ENCODE results near the gene HDGFL2. TPM values are rescaled to one million over a fixed set of nuclear protein-coding genes. Genes with fewer than 3 reads are reported as not detected.

The HDGFL2 gene
- total RNA-seq, 1 experiment from 2014 or later: 108 TPM

DNA sequence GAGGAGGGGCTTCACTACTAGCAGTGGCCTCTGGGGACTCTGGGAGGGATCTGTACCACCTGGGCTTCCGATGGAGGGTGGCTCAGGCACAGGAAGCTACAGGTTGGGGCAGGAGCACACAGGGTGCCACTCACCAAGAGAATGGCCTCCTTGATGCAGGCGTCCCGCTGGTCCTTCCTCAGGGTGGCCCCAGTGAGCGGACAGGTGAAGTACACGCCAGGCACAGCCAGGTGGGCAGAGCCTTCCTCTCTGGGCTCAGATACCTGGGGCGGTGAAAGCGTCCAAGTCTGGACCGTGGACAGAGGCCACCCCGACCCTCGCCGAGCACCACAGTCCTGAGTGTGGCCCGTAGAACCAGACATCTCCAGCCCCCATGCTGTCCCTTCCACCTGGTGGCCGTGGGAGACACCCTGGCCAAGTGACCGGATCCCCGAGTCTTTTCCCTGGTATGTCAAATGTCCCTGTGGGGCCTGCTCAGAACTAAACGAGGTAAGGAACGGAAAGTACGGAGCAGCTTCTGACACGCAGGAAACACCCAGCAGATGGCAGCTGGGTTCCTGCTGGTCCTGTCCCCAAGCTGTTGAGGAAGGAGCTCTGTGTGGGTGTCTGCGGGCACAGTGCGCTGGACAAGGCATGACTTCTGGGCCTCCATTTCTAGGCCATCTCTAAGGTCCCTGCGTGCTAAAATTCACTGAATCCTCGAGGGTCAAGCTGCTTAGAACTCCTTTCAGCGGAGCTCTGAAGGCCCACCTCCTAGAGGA is 19.7 kb upstream of the HDGFL2 start:
- Histone ChIP-seq H3K56ac (ENCODE audit: insufficient read length, low read depth, low read length) (no peak overlapping the region), H2BK5ac (ENCODE audit: insufficient read length, low read length) (no peak overlapping the region), H3K4ac (ENCODE audit: low read depth, low read length) (no peak overlapping the region), H3K79me1 (ENCODE audit: insufficient read depth, low read depth, low read length, poor library complexity, severe bottlenecking) (no peaks in the 10 kb centered on the region), H3K9ac (ENCODE audit: extremely low read depth, insufficient read length, low read length) (no peak overlapping the region), H3K4me2 (ENCODE audit: insufficient read depth, insufficient read length, low read length) (no peak overlapping the region), H2BK20ac (ENCODE audit: low read depth, low read length, poor library complexity, severe bottlenecking) (no peak overlapping the region), H4K91ac (ENCODE audit: insufficient read length, low read depth, low read length) (no peak overlapping the region), H3K27ac (ENCODE audit: insufficient read length, low read depth, low read length) (no peak overlapping the region), H3T11ph (ENCODE audit: low read length) (no peak overlapping the region), H3K23ac (ENCODE audit: insufficient read length, low read depth, low read length) (no peak overlapping the region), H4K8ac (replicated peaks; ENCODE audit: insufficient read length, low read depth, low read length) (no peak overlapping the region), H2AFZ (ENCODE audit: low read length) (no peak overlapping the region), H2BK15ac (ENCODE audit: low read depth, low read length) (no peak overlapping the region), H2AK5ac (ENCODE audit: insufficient read length, low read length) (no peak overlapping the region), H4K5ac (ENCODE audit: insufficient read length, low read depth, low read length) (no peak overlapping the region), H3K4me1 (ENCODE audit: insufficient read depth, low read length) (no peaks in the 10 kb centered on the region), H3K79me2 (ENCODE audit: insufficient read depth, low read length) (no peaks in the 10 kb centered on the region; the same call in 1 of the 2 replicates), H3K23me2 (ENCODE audit: insufficient read length, low read depth, low read length, poor library complexity, severe bottlenecking) (peaks cover 6% of the 10 kb centered on the region), H3K14ac (ENCODE audit: insufficient read depth, low read length) (no peak overlapping the region), H3K18ac (ENCODE audit: insufficient read length, low read depth, low read length) (no peak overlapping the region), H2BK12ac (ENCODE audit: insufficient read length, low read depth, low read length) (no peak overlapping the region), H3K27me3 (ENCODE audit: insufficient read depth, low read length) (no peaks in the 10 kb centered on the region), H4K20me1 (ENCODE audit: control insufficient read depth, insufficient read depth, insufficient read length) (peaks cover 4% of the 10 kb centered on the region), H3K9me3 (ENCODE audit: control insufficient read depth, low read depth, low read length) (no peaks in the 10 kb centered on the region), H2BK120ac (ENCODE audit: low read depth, low read length, poor library complexity, severe bottlenecking) (no peak overlapping the region)
- Mint-ChIP-seq H3K36me3 (ENCODE audit: insufficient read depth in 1 of 3, low read depth in 3 of 3) (peaks cover 15 to 45% (median 28%) of the 10 kb centered on the region in 3 experiments; a peak in 6 of 7 replicates), H3K27me3 (ENCODE audit: low read depth) (peaks cover 6% of the 10 kb centered on the region; the same call in 1 of the 2 replicates), H3K27ac (no peak overlapping the region), H3K4me1 (peaks cover 9 to 14% of the 10 kb centered on the region in 2 experiments), H3K4me3 (no peak overlapping the region), H3K9me3 (no peaks in the 10 kb centered on the region)
- TF ChIP-seq, protein P1, sequence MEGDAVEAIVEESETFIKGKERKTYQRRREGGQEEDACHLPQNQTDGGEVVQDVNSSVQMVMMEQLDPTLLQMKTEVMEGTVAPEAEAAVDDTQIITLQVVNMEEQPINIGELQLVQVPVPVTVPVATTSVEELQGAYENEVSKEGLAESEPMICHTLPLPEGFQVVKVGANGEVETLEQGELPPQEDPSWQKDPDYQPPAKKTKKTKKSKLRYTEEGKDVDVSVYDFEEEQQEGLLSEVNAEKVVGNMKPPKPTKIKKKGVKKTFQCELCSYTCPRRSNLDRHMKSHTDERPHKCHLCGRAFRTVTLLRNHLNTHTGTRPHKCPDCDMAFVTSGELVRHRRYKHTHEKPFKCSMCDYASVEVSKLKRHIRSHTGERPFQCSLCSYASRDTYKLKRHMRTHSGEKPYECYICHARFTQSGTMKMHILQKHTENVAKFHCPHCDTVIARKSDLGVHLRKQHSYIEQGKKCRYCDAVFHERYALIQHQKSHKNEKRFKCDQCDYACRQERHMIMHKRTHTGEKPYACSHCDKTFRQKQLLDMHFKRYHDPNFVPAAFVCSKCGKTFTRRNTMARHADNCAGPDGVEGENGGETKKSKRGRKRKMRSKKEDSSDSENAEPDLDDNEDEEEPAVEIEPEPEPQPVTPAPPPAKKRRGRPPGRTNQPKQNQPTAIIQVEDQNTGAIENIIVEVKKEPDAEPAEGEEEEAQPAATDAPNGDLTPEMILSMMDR (conservative IDR thresholded peaks at IDR 0.05): no peak
- no CpG with 5 or more reads among the region's 24 CpGs for WGBS (ENCODE audit: extremely low coverage, insufficient read length, low lambda C conversion rate)
- no peak for DNase-seq

Measured in H9 (cell line).